Stimulated activated effector memory CD8-positive, alpha-beta T cell treated with anti-CD3 and anti-CD28 coated beads, Interleukin-12 subunit alpha, Interleukin-12 subunit beta, amount 100 ng/mL, for 72 hours (primary cell): ENCODE measurements around the gene PFN2.
A peak's percentile ranks its signal among the peaks of the same experiment; 100 is the strongest.
"Not testable (repeated sequence)": the region's sequence is repeated elsewhere in the genome, so short reads cannot be mapped to it uniquely, and the experiment has no call there.

Experiments
- ATAC-seq: fragments of 150-1000 bp; cut with Tn5 transposase; 2 replicates; pipeline ENCODE4 v1.10.0; 2021
- DNase-seq, 2 donors: peaks; one replicate each; pipeline ENCODE4 v3.0.0; 2021 to 2022; ENCODE audit warnings: low spot score in 2 of 2
- H3K27ac Mint-ChIP-seq: one replicate; pipeline ENCODE4 v1.8.0; 2022; ENCODE audit warnings: mild to moderate bottlenecking, mixed read lengths
- H3K36me3 Mint-ChIP-seq: one replicate; pipeline ENCODE4 v1.8.0; 2022; ENCODE audit warnings: mild to moderate bottlenecking, mixed read lengths
- H3K4me1 Mint-ChIP-seq: one replicate; pipeline ENCODE4 v1.8.0; 2022; ENCODE audit warnings: mixed read lengths
- H3K4me3 Mint-ChIP-seq: one replicate; pipeline ENCODE4 v1.8.0; 2022; ENCODE audit warnings: mild to moderate bottlenecking, mixed read lengths
- H3K9me3 Mint-ChIP-seq: one replicate; pipeline ENCODE4 v1.8.0; 2022; ENCODE audit warnings: mixed read lengths

PFN2 gene

GRCh38 chr3:149954812-149955211, 15.9 kb downstream of the PFN2 start:
- Mint-ChIP-seq H3K9me3 (no peaks in the 10 kb centered on the region), H3K4me3 (no peak overlapping the region), H3K36me3 (peaks cover 8% of the 10 kb centered on the region), H3K27ac (peak overlapping the region; percentile 49), H3K4me1 (peaks cover 18% of the 10 kb centered on the region)
- ATAC-seq (no peak), DNase-seq (no peak)

DNA sequence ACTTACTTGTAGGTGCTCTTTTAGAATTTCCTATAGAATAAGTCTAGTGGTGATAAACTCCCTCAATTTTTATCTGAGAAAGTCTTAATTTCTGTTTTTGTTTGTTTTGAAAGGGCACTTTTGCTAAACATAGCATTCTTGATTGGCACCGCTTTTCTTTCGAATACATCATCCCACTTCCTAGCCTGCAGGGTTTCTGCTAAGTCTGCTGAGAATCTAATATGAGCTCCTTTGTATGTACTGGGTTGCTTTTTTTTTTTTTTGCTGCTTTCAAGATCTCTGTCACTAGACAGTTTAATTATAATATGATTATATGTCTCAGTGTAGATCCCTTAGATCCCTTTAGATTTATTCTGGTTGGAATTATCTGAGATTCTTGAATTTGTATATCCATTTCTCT, 21.5 kb downstream of the PFN2 start:
- Mint-ChIP-seq H3K4me1 (peaks cover 13% of the 10 kb centered on the region), H3K36me3 (peaks cover 15% of the 10 kb centered on the region), H3K9me3 (no peaks in the 10 kb centered on the region), H3K4me3 (no peak overlapping the region), H3K27ac (no peak overlapping the region)
- ATAC-seq (no peak), DNase-seq (no peak)

GRCh38 chr3:149947231-149947630, 23.5 kb downstream of the PFN2 start:
- no peak for DNase-seq

DNA sequence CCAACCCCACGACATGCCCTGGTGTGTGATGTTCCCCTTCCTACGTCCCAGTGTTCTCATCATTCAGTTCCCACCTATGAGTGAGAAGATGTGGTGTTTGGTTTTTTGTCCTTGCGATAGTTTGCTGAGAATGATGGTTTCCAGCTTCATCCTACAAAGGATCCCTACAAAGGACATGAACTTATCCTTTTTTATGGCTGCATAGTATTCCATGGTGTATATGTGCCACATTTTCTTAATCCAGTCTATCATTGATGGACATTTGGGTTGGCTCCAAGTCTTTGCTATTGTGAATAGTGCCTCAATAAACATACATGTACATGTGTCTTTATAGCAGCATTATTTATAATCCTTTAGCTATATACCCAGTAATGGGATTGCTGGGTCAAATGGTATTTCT, 26.7 kb downstream of the PFN2 start:
- not testable (repeated sequence) for H3K9me3 Mint-ChIP-seq, H3K4me3 Mint-ChIP-seq, H3K27ac Mint-ChIP-seq, DNase-seq, ATAC-seq
- Mint-ChIP-seq H3K4me1 (peaks cover 16% of the 10 kb centered on the region), H3K36me3 (peaks cover 16% of the 10 kb centered on the region)

More at GRCh38 chr3:149947231-149947630, 23.5 kb downstream of the PFN2 start:
- H3K9me3 Mint-ChIP-seq: no peaks in the 10 kb centered on the region
- H3K4me3 Mint-ChIP-seq: no peak overlapping the region
- no peak for ATAC-seq
- H3K36me3 Mint-ChIP-seq: peaks cover 7% of the 10 kb centered on the region
- H3K27ac Mint-ChIP-seq: no peak overlapping the region
- peaks cover 10% of the 10 kb centered on the region for H3K4me1 Mint-ChIP-seq

DNA sequence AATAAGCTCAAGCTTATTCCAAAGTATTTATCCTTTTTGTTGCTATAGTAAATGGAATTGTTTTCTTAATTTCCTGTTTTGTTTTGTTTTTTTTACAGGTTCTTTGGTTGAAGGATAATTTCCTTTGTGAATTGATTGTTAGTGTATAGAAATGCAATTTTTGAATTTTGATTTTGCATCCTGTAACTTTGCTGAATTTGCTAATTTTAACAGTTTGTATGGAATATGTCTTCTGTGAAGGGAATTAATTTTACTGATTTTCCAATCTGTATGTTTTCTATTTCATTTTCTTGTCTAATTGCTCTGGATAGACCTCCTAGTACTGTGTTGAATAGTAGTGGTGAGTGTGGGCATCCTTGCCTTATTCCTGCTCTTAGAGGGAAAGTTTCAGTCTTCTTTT, 28.3 kb downstream of the PFN2 start:
- Mint-ChIP-seq H3K36me3 (peaks cover 19% of the 10 kb centered on the region), H3K4me3 (no peak overlapping the region), H3K4me1 (peaks cover 16% of the 10 kb centered on the region), H3K9me3 (no peaks in the 10 kb centered on the region), H3K27ac (no peak overlapping the region)
- DNase-seq: no peak
- no peak for ATAC-seq

DNA sequence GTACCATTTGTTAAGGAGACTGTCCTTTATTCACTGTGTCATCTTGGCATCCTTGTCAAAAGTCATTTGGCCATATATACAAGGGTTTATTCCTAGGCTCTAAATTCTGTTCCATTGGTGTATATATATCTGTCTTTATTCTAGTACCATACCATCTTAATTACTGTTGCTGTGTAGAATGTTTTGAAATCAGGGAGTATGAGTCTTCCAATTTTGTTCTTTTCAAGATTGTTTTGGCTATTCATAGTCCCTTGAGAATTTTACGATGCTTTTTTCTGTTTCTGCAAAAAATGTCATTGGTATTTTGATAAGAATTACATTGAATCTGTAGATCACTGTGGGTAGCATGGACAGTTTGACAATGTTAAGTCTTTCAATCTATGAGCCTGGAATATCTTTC, 28.7 kb downstream of the PFN2 start:
- ATAC-seq: no peak
- H3K9me3 Mint-ChIP-seq: no peaks in the 10 kb centered on the region
- H3K36me3 Mint-ChIP-seq: peaks cover 19% of the 10 kb centered on the region
- H3K4me3 Mint-ChIP-seq: no peak overlapping the region
- DNase-seq: no peak
- peaks cover 15% of the 10 kb centered on the region for H3K4me1 Mint-ChIP-seq
- H3K27ac Mint-ChIP-seq: no peak overlapping the region

DNA sequence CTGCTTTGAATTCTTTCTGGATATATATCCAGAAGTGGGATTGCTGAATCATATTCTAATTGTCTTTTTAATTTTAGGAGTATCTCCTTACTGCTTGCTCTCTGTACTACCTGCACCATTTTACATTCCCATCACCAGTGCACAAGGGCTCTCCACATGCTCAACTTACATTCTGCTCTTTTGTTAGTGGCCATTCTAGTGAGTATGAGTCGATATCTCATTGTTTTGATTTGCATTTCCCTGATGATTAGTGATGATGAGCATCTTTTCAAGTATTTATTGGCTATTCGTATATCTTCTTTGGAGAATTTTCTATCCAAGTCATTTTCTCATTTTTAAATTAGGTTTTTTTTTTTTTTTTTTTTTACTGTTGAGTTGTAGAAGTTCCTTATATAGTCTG, 29.5 kb downstream of the PFN2 start:
- ATAC-seq (no peak), DNase-seq (no peak)
- peaks cover 19% of the 10 kb centered on the region for H3K36me3 Mint-ChIP-seq
- no peak overlapping the region for H3K4me3 Mint-ChIP-seq
- no peaks in the 10 kb centered on the region for H3K9me3 Mint-ChIP-seq
- peaks cover 16% of the 10 kb centered on the region for H3K4me1 Mint-ChIP-seq
- H3K27ac Mint-ChIP-seq: no peak overlapping the region

GRCh38 chr3:149938392-149939055, 32.2 kb downstream of the PFN2 start:
- H3K4me3 Mint-ChIP-seq, H3K9me3 Mint-ChIP-seq, H3K27ac Mint-ChIP-seq, ATAC-seq, DNase-seq: not testable (repeated sequence)
- peaks cover 30% of the 10 kb centered on the region for H3K4me1 Mint-ChIP-seq
- peaks cover 19% of the 10 kb centered on the region for H3K36me3 Mint-ChIP-seq

DNA sequence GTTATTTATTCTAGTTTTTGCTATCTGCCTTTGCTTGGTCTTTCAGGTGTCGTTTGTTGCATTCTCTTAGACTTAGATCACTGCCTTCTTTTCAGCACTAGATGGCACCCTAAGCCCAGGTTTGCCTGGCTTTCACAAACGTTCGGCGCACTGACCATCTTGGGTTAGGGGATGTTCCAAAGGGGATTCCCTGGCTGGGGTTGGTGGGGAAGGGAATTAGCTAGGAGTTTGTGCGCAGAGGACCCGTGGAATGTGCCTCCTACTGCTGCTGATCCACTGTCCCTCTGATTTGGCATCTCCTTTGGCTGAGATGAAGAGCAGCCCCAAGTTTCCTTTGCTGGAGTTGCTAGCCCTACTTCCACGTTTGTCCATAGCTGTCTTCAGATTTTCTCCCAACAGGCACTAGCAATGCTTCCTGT, 33.9 kb downstream of the PFN2 start:
- H3K9me3 Mint-ChIP-seq: no peaks in the 10 kb centered on the region
- DNase-seq: peak; percentile 21 to 62
- ATAC-seq: peak; percentile 65
- no peak overlapping the region for H3K27ac Mint-ChIP-seq
- peaks cover 30% of the 10 kb centered on the region for H3K4me1 Mint-ChIP-seq
- H3K36me3 Mint-ChIP-seq: peaks cover 19% of the 10 kb centered on the region
- no peak overlapping the region for H3K4me3 Mint-ChIP-seq

DNA sequence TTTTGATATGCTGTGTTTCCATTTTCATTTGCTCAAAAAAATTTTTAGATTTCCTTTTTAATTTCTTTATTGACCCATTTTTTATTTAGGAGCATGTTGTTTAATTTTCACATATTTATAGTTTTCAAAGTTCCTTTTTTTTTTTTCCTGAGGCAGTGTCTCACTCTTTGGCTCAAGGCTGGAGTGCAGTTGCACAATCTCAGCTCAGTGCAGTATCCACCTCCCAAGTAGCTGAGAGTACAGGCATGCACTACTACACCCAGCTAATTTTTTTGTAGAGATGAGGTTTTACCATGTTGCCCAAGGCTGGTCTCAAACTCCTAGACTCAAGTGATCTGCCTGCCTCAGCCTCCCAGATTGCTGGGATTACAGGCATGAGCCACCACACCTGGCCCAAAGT, 36.2 kb downstream of the PFN2 start:
- no peaks in the 10 kb centered on the region for H3K9me3 Mint-ChIP-seq
- H3K27ac Mint-ChIP-seq: peak overlapping the region; percentile 55
- no peak for DNase-seq

DNA sequence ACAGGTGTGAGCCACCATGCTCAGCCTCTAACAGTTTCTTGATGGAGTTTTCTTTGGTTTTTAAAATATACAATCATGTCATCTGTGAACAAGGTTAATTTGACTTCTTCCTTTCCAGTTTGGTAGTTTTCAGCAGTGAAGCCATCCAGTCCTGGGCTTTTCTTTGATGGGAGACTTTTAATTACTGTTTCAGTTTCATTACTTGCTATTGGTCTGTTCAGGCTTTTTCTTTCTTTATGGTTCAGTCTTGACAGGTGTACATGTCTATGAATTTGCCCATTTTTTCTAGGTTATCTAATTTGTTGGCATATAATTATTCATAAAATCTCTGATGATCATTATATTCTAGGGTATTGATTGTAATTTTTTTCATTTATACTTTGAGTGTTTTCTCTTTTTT, 36.8 kb downstream of the PFN2 start:
- peaks cover 21% of the 10 kb centered on the region for H3K36me3 Mint-ChIP-seq
- no peak overlapping the region for H3K27ac Mint-ChIP-seq
- ATAC-seq: no peak

More for the DNA sequence above, 36.2 kb downstream of the PFN2 start:
- Mint-ChIP-seq H3K4me3 (no peak overlapping the region), H3K36me3 (peaks cover 25% of the 10 kb centered on the region), H3K4me1 (peaks cover 35% of the 10 kb centered on the region)
- no peak for ATAC-seq

DNA sequence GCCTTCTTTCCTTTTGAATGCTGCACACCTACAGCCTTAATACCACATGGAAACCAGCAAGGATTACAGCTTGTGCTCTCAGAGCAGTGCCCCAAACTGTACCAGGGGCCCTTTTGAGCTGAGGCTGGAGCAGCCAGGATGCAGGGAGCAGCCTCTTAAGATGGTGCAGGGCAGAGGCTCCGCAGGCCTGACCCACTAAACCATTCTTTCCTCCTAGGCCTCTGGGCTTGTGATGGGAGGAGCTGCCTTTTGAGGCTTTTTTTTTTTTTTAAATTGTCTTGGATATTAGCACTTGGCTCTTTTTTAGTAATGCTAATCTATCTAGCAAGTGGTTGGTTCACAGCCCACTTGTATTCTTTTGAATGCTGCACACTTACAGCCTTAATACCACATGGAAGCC, 37.7 kb downstream of the PFN2 start:
- DNase-seq: no peak
- no peak overlapping the region for H3K27ac Mint-ChIP-seq
- no peak for ATAC-seq
- H3K36me3 Mint-ChIP-seq: peaks cover 15% of the 10 kb centered on the region
- no peaks in the 10 kb centered on the region for H3K9me3 Mint-ChIP-seq
- H3K4me1 Mint-ChIP-seq: peaks cover 30% of the 10 kb centered on the region
- H3K4me3 Mint-ChIP-seq: no peak overlapping the region

More for the DNA sequence above, 36.8 kb downstream of the PFN2 start:
- Mint-ChIP-seq H3K4me3 (no peak overlapping the region), H3K9me3 (no peaks in the 10 kb centered on the region), H3K4me1 (peaks cover 30% of the 10 kb centered on the region)
- no peak for DNase-seq

GRCh38 chr3:149920119-149920518, 50.6 kb downstream of the PFN2 start:
- peaks cover 33% of the 10 kb centered on the region for H3K36me3 Mint-ChIP-seq
- no peaks in the 10 kb centered on the region for H3K9me3 Mint-ChIP-seq
- H3K27ac Mint-ChIP-seq: no peak overlapping the region
- ATAC-seq: no peak
- H3K4me3 Mint-ChIP-seq: no peak overlapping the region
- no peak for DNase-seq
- H3K4me1 Mint-ChIP-seq: no peaks in the 10 kb centered on the region

- DNase-seq: no peak
- Mint-ChIP-seq H3K36me3 (peaks cover 39% of the 10 kb centered on the region), H3K4me3 (no peak overlapping the region), H3K9me3 (no peaks in the 10 kb centered on the region), H3K4me1 (no peaks in the 10 kb centered on the region), H3K27ac (no peak overlapping the region)
- ATAC-seq: no peak
Measured at GRCh38 chr3:149919509-149919908, 51.2 kb downstream of the PFN2 start.

DNA sequence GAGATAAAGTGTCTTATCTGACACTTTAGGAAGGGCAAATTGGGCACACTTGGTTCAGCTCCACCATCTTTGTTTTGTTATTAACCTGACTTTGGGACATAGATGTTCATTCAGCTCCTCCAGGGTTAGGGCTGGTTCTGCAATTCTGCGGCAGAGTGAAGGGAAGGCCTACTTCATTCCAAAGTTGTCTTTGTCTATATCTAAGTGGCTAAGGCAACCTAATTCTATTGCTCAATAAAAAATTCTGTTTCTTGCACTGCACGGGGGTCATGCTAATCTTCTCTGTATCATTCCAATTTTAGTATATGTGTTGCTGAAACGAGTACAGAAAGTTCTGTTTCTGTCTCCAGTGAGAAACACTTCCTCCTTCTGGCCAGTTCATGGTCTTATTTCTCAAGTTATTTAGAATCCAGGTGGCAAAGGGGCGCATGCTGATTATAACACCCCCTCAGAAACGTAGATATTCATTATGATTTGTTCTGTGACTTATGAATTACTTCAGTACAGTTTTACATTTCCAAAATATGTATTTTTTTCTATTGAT, 53.5 kb downstream of the PFN2 start:
- H3K4me3 Mint-ChIP-seq: no peak overlapping the region
- peaks cover 55% of the 10 kb centered on the region for H3K36me3 Mint-ChIP-seq
- DNase-seq (no peak), ATAC-seq (no peak)
- peak overlapping the region; percentile 16 for H3K27ac Mint-ChIP-seq
- H3K4me1 Mint-ChIP-seq: no peaks in the 10 kb centered on the region
- no peaks in the 10 kb centered on the region for H3K9me3 Mint-ChIP-seq
